GM12878 (cell line): Measurements from ENCODE around the gene SAMD4A.
A peak's percentile ranks its signal among the peaks of the same experiment; 100 is the strongest.

ENCODE experiments used
- BCL11A ChIP-seq: IDR thresholded peaks from 2 replicates; pipeline ENCODE4 v1.6.1; 2011; ENCODE audit warnings: low read depth, low read length
- BCL3 ChIP-seq: IDR thresholded peaks from 2 replicates; pipeline ENCODE4 v1.6.1; 2011; ENCODE audit warnings: borderline replicate concordance, low read depth, mild to moderate bottlenecking, moderate library complexity, low read length; ENCODE audit not compliant: insufficient read depth, poor library complexity, severe bottlenecking
- BHLHE40 ChIP-seq, 2 experiments: fragments of 450-650 bp in 1 of 2; IDR thresholded peaks; 2 replicates each; pipeline ENCODE4 v1.6.1; 2011 to 2017; ENCODE audit warnings: low read depth in 2 of 2, borderline replicate concordance in 1 of 2, improper control_type of control experiment in 1 of 2, low read length in 1 of 2, mild to moderate bottlenecking in 1 of 2
- CTCF ChIP-seq, 3 experiments: IDR thresholded peaks in 2 of 3; conservative IDR thresholded peaks in 1 of 3; 2 replicates each; pipeline ENCODE4 v1.5.1; 2011; ENCODE audit warnings: low read depth in 3 of 3, low read length in 3 of 3, mild to moderate bottlenecking in 3 of 3, control low read depth in 2 of 3, moderate library complexity in 2 of 3, inconsistent platforms in 1 of 3, mixed read lengths in 1 of 3; ENCODE audit not compliant: control insufficient read depth in 2 of 3, insufficient read depth in 1 of 3; ENCODE audit errors: extremely low read depth in 1 of 3
- ELK1 ChIP-seq: IDR thresholded peaks from 2 replicates; pipeline ENCODE4 v1.6.1; 2012; ENCODE audit warnings: low read depth, low read length, improper control_type of control experiment
- EP300 ChIP-seq, 2 experiments: fragments of 150-350 bp in 1 of 2; IDR thresholded peaks; 2 replicates each; pipeline ENCODE4 v1.6.1; 2011 to 2012; ENCODE audit warnings: low read depth in 2 of 2, low read length in 2 of 2, borderline replicate concordance in 1 of 2, improper control_type of control experiment in 1 of 2, inconsistent platforms in 1 of 2; ENCODE audit not compliant: control insufficient read depth in 1 of 2
- EZH2 ChIP-seq: IDR thresholded peaks from 2 replicates; pipeline ENCODE4 v1.6.1; 2012; ENCODE audit warnings: low read depth, mild to moderate bottlenecking, control low read depth, inconsistent platforms, low read length, borderline replicate concordance; ENCODE audit not compliant: control insufficient read depth
- JUND ChIP-seq: IDR thresholded peaks from 2 replicates; pipeline ENCODE4 v1.6.1; 2012; ENCODE audit warnings: low read depth, mild to moderate bottlenecking, low read length, improper control_type of control experiment, moderate library complexity
- MEF2A ChIP-seq: IDR thresholded peaks from 2 replicates; pipeline ENCODE4 v1.6.1; 2011; ENCODE audit warnings: low read depth, mild to moderate bottlenecking, low read length, moderate library complexity; ENCODE audit not compliant: insufficient read depth
- MXI1 ChIP-seq: fragments of 150-350 bp; IDR thresholded peaks from 2 replicates; pipeline ENCODE4 v1.6.1; 2011; ENCODE audit warnings: low read depth, mild to moderate bottlenecking, inconsistent platforms, low read length, improper control_type of control experiment
- POLR2A ChIP-seq: IDR thresholded peaks from 2 replicates; pipeline ENCODE4 v1.6.1; 2011; ENCODE audit warnings: low read depth, mild to moderate bottlenecking, low read length
- POLR2AphosphoS5 ChIP-seq: IDR thresholded peaks from 2 replicates; pipeline ENCODE4 v1.6.1; 2011; ENCODE audit warnings: mild to moderate bottlenecking, low read length, inconsistent platforms
- SMC3 ChIP-seq: IDR thresholded peaks from 2 replicates; pipeline ENCODE4 v1.6.1; 2011; ENCODE audit warnings: low read length, improper control_type of control experiment, borderline replicate concordance
- SUZ12 ChIP-seq: fragments of 200-600 bp; sonication (generic); IDR thresholded peaks from one replicate; pipeline ENCODE4 v1.6.1; 2018; ENCODE audit warnings: antibody characterized with exemption, mild to moderate bottlenecking; ENCODE audit not compliant: unreplicated experiment

GRCh38 chr14:54555651-54556050 is 11.3 kb upstream of the SAMD4A start:
- TF ChIP-seq JUND (no peak), MXI1 (no peak), CTCF (IDR thresholded peaks at IDR 0.05 in 2 of 3, conservative IDR thresholded peaks at IDR 0.05 in 1 of 3; ENCODE audit: control insufficient read depth in 2 of 3, extremely low read depth in 1 of 3, insufficient read depth in 1 of 3, low read depth in 3 of 3, low read length in 3 of 3) (0 out of 6 replicates have a peak, but pooled peaks of 1 of the 3 experiments have one; percentile 9), EP300 (IDR thresholded peaks at IDR 0.05; ENCODE audit: borderline replicate concordance in 1 of 2, control insufficient read depth in 1 of 2, low read depth in 2 of 2, low read length in 2 of 2) (no peak), POLR2A (no peak), SMC3 (no peak), BHLHE40 (IDR thresholded peaks at IDR 0.05; ENCODE audit: borderline replicate concordance in 1 of 2, low read depth in 2 of 2, low read length in 1 of 2) (no peak), BCL3 (no peak), SUZ12 (no peak), POLR2AphosphoS5 (no peak), ELK1 (no peak), BCL11A (no peak), EZH2 (no peak), MEF2A (no peak)
